ENCODE results near the gene JAKMIP1.

The JAKMIP1 gene

GRCh38 chr4:6228158-6229067, 28.1 kb upstream of the JAKMIP1 start:
- no peak overlapping the region for H3K9ac ChIP-seq (ENCODE audit: low read length)
- no peaks in the 10 kb centered on the region for H3K27me3 ChIP-seq (ENCODE audit: control insufficient read depth, insufficient read depth, low read length)
- H3K4me1 ChIP-seq (ENCODE audit: control insufficient read depth, insufficient read depth, low read length), result no peaks in the 10 kb centered on the region
- no peak overlapping the region for H3K4me3 ChIP-seq (ENCODE audit: low read depth, low read length)
- no peak overlapping the region for H3K27ac ChIP-seq (ENCODE audit: low read depth, low read length)
- no peaks in the 10 kb centered on the region for H3K9me3 ChIP-seq (ENCODE audit: control insufficient read depth, insufficient read depth, low read depth, low read length)
- H3K36me3 ChIP-seq (ENCODE audit: control insufficient read depth, insufficient read depth, low read length), result no peaks in the 10 kb centered on the region

- no peaks in the 10 kb centered on the region for H3K4me1 ChIP-seq (ENCODE audit: control insufficient read depth, insufficient read depth, low read length)
- H3K4me3 ChIP-seq (ENCODE audit: low read depth, low read length), result no peak overlapping the region
- peaks cover 2% of the 10 kb centered on the region for H3K27me3 ChIP-seq (ENCODE audit: control insufficient read depth, insufficient read depth, low read length)
- H3K9me3 ChIP-seq (ENCODE audit: control insufficient read depth, insufficient read depth, low read depth, low read length), result no peaks in the 10 kb centered on the region
- H3K36me3 ChIP-seq (ENCODE audit: control insufficient read depth, insufficient read depth, low read length), result no peaks in the 10 kb centered on the region
- no peak overlapping the region for H3K27ac ChIP-seq (ENCODE audit: low read depth, low read length)
- no peak overlapping the region for H3K9ac ChIP-seq (ENCODE audit: low read length)
These were observed 27.2 kb upstream of the JAKMIP1 start for GRCh38 chr4:6227412-6228157.

- Histone ChIP-seq H3K4me1 (ENCODE audit: control insufficient read depth, insufficient read depth, low read length) (no peaks in the 10 kb centered on the region), H3K27ac (ENCODE audit: low read depth, low read length) (no peak overlapping the region), H3K9ac (ENCODE audit: low read length) (no peak overlapping the region), H3K27me3 (ENCODE audit: control insufficient read depth, insufficient read depth, low read length) (peaks cover 8% of the 10 kb centered on the region), H3K4me3 (ENCODE audit: low read depth, low read length) (no peak overlapping the region), H3K9me3 (ENCODE audit: control insufficient read depth, insufficient read depth, low read depth, low read length) (no peaks in the 10 kb centered on the region), H3K36me3 (ENCODE audit: control insufficient read depth, insufficient read depth, low read length) (no peaks in the 10 kb centered on the region)
These were observed 26.2 kb upstream of the JAKMIP1 start for GRCh38 chr4:6226506-6226905.

GRCh38 chr4:6225469-6225868, 25.1 kb upstream of the JAKMIP1 start:
- Histone ChIP-seq H3K4me1 (ENCODE audit: control insufficient read depth, insufficient read depth, low read length) (no peaks in the 10 kb centered on the region), H3K9me3 (ENCODE audit: control insufficient read depth, insufficient read depth, low read depth, low read length) (no peaks in the 10 kb centered on the region), H3K27me3 (ENCODE audit: control insufficient read depth, insufficient read depth, low read length) (peaks cover 19% of the 10 kb centered on the region), H3K36me3 (ENCODE audit: control insufficient read depth, insufficient read depth, low read length) (no peaks in the 10 kb centered on the region), H3K27ac (ENCODE audit: low read depth, low read length) (no peak overlapping the region), H3K9ac (ENCODE audit: low read length) (no peak overlapping the region), H3K4me3 (ENCODE audit: low read depth, low read length) (no peak overlapping the region)

GRCh38 chr4:6224735-6225134, 24.4 kb upstream of the JAKMIP1 start:
- no peak overlapping the region for H3K27ac ChIP-seq (ENCODE audit: low read depth, low read length)
- no peaks in the 10 kb centered on the region for H3K36me3 ChIP-seq (ENCODE audit: control insufficient read depth, insufficient read depth, low read length)
- H3K4me1 ChIP-seq (ENCODE audit: control insufficient read depth, insufficient read depth, low read length), result no peaks in the 10 kb centered on the region
- H3K4me3 ChIP-seq (ENCODE audit: low read depth, low read length), result no peak overlapping the region
- peaks cover 23% of the 10 kb centered on the region for H3K27me3 ChIP-seq (ENCODE audit: control insufficient read depth, insufficient read depth, low read length)
- H3K9me3 ChIP-seq (ENCODE audit: control insufficient read depth, insufficient read depth, low read depth, low read length), result no peaks in the 10 kb centered on the region
- no peak overlapping the region for H3K9ac ChIP-seq (ENCODE audit: low read length)

- no peak overlapping the region for H3K27ac ChIP-seq (ENCODE audit: low read depth, low read length)
- H3K4me3 ChIP-seq (ENCODE audit: low read depth, low read length), result peak overlapping the region; percentile 52; the same call in 1 of the 2 replicates
- no peaks in the 10 kb centered on the region for H3K36me3 ChIP-seq (ENCODE audit: control insufficient read depth, insufficient read depth, low read length)
- H3K27me3 ChIP-seq (ENCODE audit: control insufficient read depth, insufficient read depth, low read length), result peaks cover 23% of the 10 kb centered on the region
- H3K9ac ChIP-seq (ENCODE audit: low read length), result no peak overlapping the region
- H3K9me3 ChIP-seq (ENCODE audit: control insufficient read depth, insufficient read depth, low read depth, low read length), result no peaks in the 10 kb centered on the region
- H3K4me1 ChIP-seq (ENCODE audit: control insufficient read depth, insufficient read depth, low read length), result no peaks in the 10 kb centered on the region
These were observed 22.5 kb upstream of the JAKMIP1 start for GRCh38 chr4:6222761-6223292.

- H3K27me3 ChIP-seq (ENCODE audit: control insufficient read depth, insufficient read depth, low read length), result peaks cover 23% of the 10 kb centered on the region
- no peaks in the 10 kb centered on the region for H3K4me1 ChIP-seq (ENCODE audit: control insufficient read depth, insufficient read depth, low read length)
- H3K9ac ChIP-seq (ENCODE audit: low read length), result no peak overlapping the region
- no peak overlapping the region for H3K27ac ChIP-seq (ENCODE audit: low read depth, low read length)
- peak overlapping the region; percentile 67 for H3K4me3 ChIP-seq (ENCODE audit: low read depth, low read length)
- no peaks in the 10 kb centered on the region for H3K36me3 ChIP-seq (ENCODE audit: control insufficient read depth, insufficient read depth, low read length)
- no peaks in the 10 kb centered on the region for H3K9me3 ChIP-seq (ENCODE audit: control insufficient read depth, insufficient read depth, low read depth, low read length)
These were observed 21.8 kb upstream of the JAKMIP1 start for GRCh38 chr4:6221851-6222760.

- no peak overlapping the region for H3K27ac ChIP-seq (ENCODE audit: low read depth, low read length)
These were observed 21.0 kb upstream of the JAKMIP1 start for GRCh38 chr4:6221301-6221850.

GRCh38 chr4:6217716-6218381, 17.5 kb upstream of the JAKMIP1 start:
- no peak overlapping the region for H3K4me3 ChIP-seq (ENCODE audit: low read depth, low read length)
- H3K27me3 ChIP-seq (ENCODE audit: control insufficient read depth, insufficient read depth, low read length), result peaks cover 23% of the 10 kb centered on the region
- H3K4me1 ChIP-seq (ENCODE audit: control insufficient read depth, insufficient read depth, low read length), result no peaks in the 10 kb centered on the region
- H3K9me3 ChIP-seq (ENCODE audit: control insufficient read depth, insufficient read depth, low read depth, low read length), result peaks cover 3% of the 10 kb centered on the region; the same call in 1 of the 2 replicates
- H3K27ac ChIP-seq (ENCODE audit: low read depth, low read length), result no peak overlapping the region
- no peaks in the 10 kb centered on the region for H3K36me3 ChIP-seq (ENCODE audit: control insufficient read depth, insufficient read depth, low read length)
- no peak overlapping the region for H3K9ac ChIP-seq (ENCODE audit: low read length)

More at GRCh38 chr4:6221301-6221850, 21.0 kb upstream of the JAKMIP1 start:
- no peaks in the 10 kb centered on the region for H3K9me3 ChIP-seq (ENCODE audit: control insufficient read depth, insufficient read depth, low read depth, low read length)
- peak overlapping the region; percentile 67 for H3K4me3 ChIP-seq (ENCODE audit: low read depth, low read length)
- H3K4me1 ChIP-seq (ENCODE audit: control insufficient read depth, insufficient read depth, low read length), result no peaks in the 10 kb centered on the region
- H3K36me3 ChIP-seq (ENCODE audit: control insufficient read depth, insufficient read depth, low read length), result no peaks in the 10 kb centered on the region
- H3K27me3 ChIP-seq (ENCODE audit: control insufficient read depth, insufficient read depth, low read length), result peaks cover 23% of the 10 kb centered on the region
- no peak overlapping the region for H3K9ac ChIP-seq (ENCODE audit: low read length)

GRCh38 chr4:6216588-6216987, 16.2 kb upstream of the JAKMIP1 start:
- peaks cover 3% of the 10 kb centered on the region; the same call in 1 of the 2 replicates for H3K9me3 ChIP-seq (ENCODE audit: control insufficient read depth, insufficient read depth, low read depth, low read length)
- no peak overlapping the region for H3K9ac ChIP-seq (ENCODE audit: low read length)

More at GRCh38 chr4:6216588-6216987, 16.2 kb upstream of the JAKMIP1 start:
- H3K36me3 ChIP-seq (ENCODE audit: control insufficient read depth, insufficient read depth, low read length), result no peaks in the 10 kb centered on the region
- H3K27ac ChIP-seq (ENCODE audit: low read depth, low read length), result no peak overlapping the region
- peaks cover 15% of the 10 kb centered on the region for H3K27me3 ChIP-seq (ENCODE audit: control insufficient read depth, insufficient read depth, low read length)
- H3K4me3 ChIP-seq (ENCODE audit: low read depth, low read length), result no peak overlapping the region
- H3K4me1 ChIP-seq (ENCODE audit: control insufficient read depth, insufficient read depth, low read length), result no peaks in the 10 kb centered on the region
